Cortex of kidney (tissue), 1 donor: ENCODE results near the gene BACE2.
"Not testable (repeated sequence)": the region's sequence is repeated elsewhere in the genome, so short reads cannot be mapped to it uniquely, and the experiment has no call there.

ENCODE experiments used
- DNase-seq: peaks from one replicate; lab custom pipeline; 2025; lab: John Stamatoyannopoulos, UW

The BACE2 gene

GRCh38 chr21:41215856-41216408 lies 48.0 kb downstream of the BACE2 start:
- DNase-seq: no peak

- no peak for DNase-seq
These were observed 48.5 kb downstream of the BACE2 start for GRCh38 chr21:41216486-41216885.

GRCh38 chr21:41217671-41218385 lies 49.9 kb downstream of the BACE2 start:
- no peak for DNase-seq

- DNase-seq: no peak
These were observed 51.7 kb downstream of the BACE2 start for GRCh38 chr21:41219498-41220207.

- no peak for DNase-seq
These were observed 52.3 kb downstream of the BACE2 start for GRCh38 chr21:41220208-41220733.

GRCh38 chr21:41222247-41223068 lies 54.5 kb downstream of the BACE2 start:
- DNase-seq: no peak

- DNase-seq: no peak
These were observed 58.9 kb downstream of the BACE2 start for GRCh38 chr21:41226853-41227252.

GRCh38 chr21:41227357-41228005 lies 59.5 kb downstream of the BACE2 start:
- DNase-seq: no peak

- no peak for DNase-seq
These were observed 60.0 kb downstream of the BACE2 start for GRCh38 chr21:41228006-41228370.

- DNase-seq: no peak
These were observed 60.5 kb downstream of the BACE2 start for GRCh38 chr21:41228492-41228891.

GRCh38 chr21:41228958-41229357 lies 61.0 kb downstream of the BACE2 start:
- no peak for DNase-seq

GRCh38 chr21:41229509-41230248 lies 61.7 kb downstream of the BACE2 start:
- no peak for DNase-seq

GRCh38 chr21:41230497-41230896 lies 62.5 kb downstream of the BACE2 start:
- no peak for DNase-seq

- no peak for DNase-seq
These were observed 63.1 kb downstream of the BACE2 start for GRCh38 chr21:41231060-41231459.

- no peak for DNase-seq
These were observed 64.1 kb downstream of the BACE2 start for GRCh38 chr21:41232013-41232412.

GRCh38 chr21:41233916-41234315 lies 66.0 kb downstream of the BACE2 start:
- no peak for DNase-seq

- DNase-seq: no peak
These were observed 66.6 kb downstream of the BACE2 start for GRCh38 chr21:41234569-41234968.

- no peak for DNase-seq
These were observed 67.2 kb downstream of the BACE2 start for GRCh38 chr21:41235201-41235600.

- DNase-seq: no peak
These were observed 68.5 kb downstream of the BACE2 start for GRCh38 chr21:41236352-41236973.

GRCh38 chr21:41238081-41238796 lies 70.3 kb downstream of the BACE2 start:
- DNase-seq: not testable (repeated sequence)
